Transverse colon (tissue), 4 donors: Measurements from ENCODE around the gene OTOG. TPM values are rescaled to one million over a fixed set of nuclear protein-coding genes. Genes with fewer than 3 reads are reported as not detected.

ENCODE experiments used
- DNase-seq: peaks from one replicate; pipeline ENCODE4 v3.0.0-alpha.2; 2019
- H3K27ac ChIP-seq, 4 donors: fragments of 200-600 bp; sonication (generic); 2 replicates each; pipeline ENCODE4 v1.5.1; 2016 to 2018; ENCODE audit warnings: inconsistent platforms in 4 of 4
- H3K27me3 ChIP-seq: fragments of 200-600 bp; sonication (generic); 2 replicates; pipeline ENCODE4 v1.5.1; 2017; ENCODE audit warnings: inconsistent platforms
- H3K36me3 ChIP-seq, 4 donors: fragments of 200-600 bp; sonication (generic); 2 replicates each; pipeline ENCODE4 v1.5.1; 2017 to 2019; ENCODE audit warnings: inconsistent platforms in 4 of 4
- H3K4me1 ChIP-seq, 4 donors: fragments of 200-600 bp; sonication (generic); 2 replicates each; pipeline ENCODE4 v1.5.1; 2017 to 2020; ENCODE audit warnings: inconsistent platforms in 4 of 4
- H3K4me3 ChIP-seq, 4 donors: fragments of 200-600 bp; sonication (generic); 1 replicate in 1 of 4; 2 replicates in 3 of 4; pipeline versions ENCODE4 v1.5.1 to v1.6.1; 2017 to 2019; ENCODE audit warnings: inconsistent platforms in 4 of 4
- H3K9me3 ChIP-seq, 2 donors: fragments of 200-600 bp; sonication (generic); 2 replicates each; pipeline ENCODE4 v1.5.1; 2017 to 2019; ENCODE audit warnings: inconsistent platforms in 2 of 2
- EP300 ChIP-seq: sonication (generic); formaldehyde crosslinking; IDR thresholded peaks from one replicate; pipeline ENCODE4 v1.6.1; 2017; ENCODE audit warnings: antibody characterized with exemption, low read depth
- POLR2A ChIP-seq: fragments of 450-650 bp; IDR thresholded peaks from one replicate; pipeline ENCODE4 v1.6.1; 2016; ENCODE audit warnings: antibody characterized with exemption, mild to moderate bottlenecking, moderate library complexity
- POLR2AphosphoS5 ChIP-seq, 3 donors: sonication (generic); formaldehyde crosslinking; IDR thresholded peaks; one replicate each; pipeline ENCODE4 v1.6.1; 2016; ENCODE audit warnings: antibody characterized with exemption in 3 of 3
- WGBS, 2 donors: methylation state at CpG; one replicate each; pipeline ENCODE4 v1.1.5; 2018; ENCODE audit warnings: low coverage in 1 of 2; 5-methylcytosine and 5-hydroxymethylcytosine counted together
- in situ Hi-C, 4 donors: fragments of 200-750 bp; cut with MboI; loops; one replicate each; pipeline versions ENCODE4 v1.15.0 to v1.15.1; 2017; ENCODE audit warnings: low sequenced_read_pairs in 3 of 4, low pct_ligation_motif_present in 1 of 4, low pct_unique_long_range_greater_than_20kb in 1 of 4
- intact Hi-C: fragments of 100-400 bp; cut with DNase I; formaldehyde crosslinking; loops from one replicate; pipeline ENCODE4 v1.15.1; 2023; ENCODE audit warnings: low total_unique reads
- total RNA-seq, 4 donors: library from RNA; depleted of rRNA; stranded (reverse); fragments of >200 nt; gene quantifications; one replicate each; pipeline ENCODE4 v1.1.0, GENCODE V29; 2016
- TF ChIP-seq, protein P1 (sequence below), 5 experiments: fragments of 200-600 bp in 3 of 5; fragments of 450-650 bp in 2 of 5; sonication (generic) in 3 of 5; IDR thresholded peaks; 1 replicate in 2 of 5; 2 replicates in 3 of 5; pipeline ENCODE4 v1.5.1; 2016 to 2017; ENCODE audit warnings: antibody characterized with exemption in 5 of 5, inconsistent platforms in 3 of 5, mild to moderate bottlenecking in 2 of 5, moderate library complexity in 1 of 5

The OTOG gene
- total RNA-seq, 4 donors from 2014 or later: not detected

DNA sequence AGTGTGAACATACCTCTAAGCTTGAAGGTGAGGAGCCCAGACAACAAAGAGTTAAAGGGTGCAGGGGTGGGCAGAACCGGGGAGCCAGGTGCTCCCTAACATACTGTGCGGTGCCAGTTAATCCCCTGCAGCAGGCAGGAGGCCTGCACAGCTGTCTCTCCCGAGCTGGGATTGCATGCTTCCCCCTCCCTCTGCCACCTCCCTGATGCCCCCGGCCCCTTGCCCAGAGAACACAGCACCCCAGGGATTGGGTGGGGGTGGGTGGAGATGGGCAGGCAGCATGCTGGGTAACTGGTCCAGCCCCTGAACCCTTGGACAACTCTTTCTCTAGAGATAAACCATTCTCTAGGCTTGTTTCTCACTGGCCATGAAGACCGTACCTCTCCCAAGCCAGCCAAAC is 104.6 kb downstream of the OTOG start:
- DNase-seq: no peak
- 42 to 63% methylated on average over 1 to 5 of the region's 5 CpGs for WGBS, 2 donors
- Histone ChIP-seq H3K36me3 (no peaks in the 10 kb centered on the region), H3K27ac (no peak overlapping the region), H3K4me1 (no peaks in the 10 kb centered on the region), H3K4me3 (no peak overlapping the region), H3K27me3 (peaks cover 28% of the 10 kb centered on the region), H3K9me3 (peaks cover 0 to 7% of the 10 kb centered on the region in 2 donors)
- in situ Hi-C loops (no loop called here), intact Hi-C loops (no loop called here)
- TF ChIP-seq EP300: no peak
- TF ChIP-seq, protein P1, sequence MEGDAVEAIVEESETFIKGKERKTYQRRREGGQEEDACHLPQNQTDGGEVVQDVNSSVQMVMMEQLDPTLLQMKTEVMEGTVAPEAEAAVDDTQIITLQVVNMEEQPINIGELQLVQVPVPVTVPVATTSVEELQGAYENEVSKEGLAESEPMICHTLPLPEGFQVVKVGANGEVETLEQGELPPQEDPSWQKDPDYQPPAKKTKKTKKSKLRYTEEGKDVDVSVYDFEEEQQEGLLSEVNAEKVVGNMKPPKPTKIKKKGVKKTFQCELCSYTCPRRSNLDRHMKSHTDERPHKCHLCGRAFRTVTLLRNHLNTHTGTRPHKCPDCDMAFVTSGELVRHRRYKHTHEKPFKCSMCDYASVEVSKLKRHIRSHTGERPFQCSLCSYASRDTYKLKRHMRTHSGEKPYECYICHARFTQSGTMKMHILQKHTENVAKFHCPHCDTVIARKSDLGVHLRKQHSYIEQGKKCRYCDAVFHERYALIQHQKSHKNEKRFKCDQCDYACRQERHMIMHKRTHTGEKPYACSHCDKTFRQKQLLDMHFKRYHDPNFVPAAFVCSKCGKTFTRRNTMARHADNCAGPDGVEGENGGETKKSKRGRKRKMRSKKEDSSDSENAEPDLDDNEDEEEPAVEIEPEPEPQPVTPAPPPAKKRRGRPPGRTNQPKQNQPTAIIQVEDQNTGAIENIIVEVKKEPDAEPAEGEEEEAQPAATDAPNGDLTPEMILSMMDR (IDR thresholded peaks at IDR 0.05): no peak
- no peak for TF ChIP-seq POLR2AphosphoS5 (IDR thresholded peaks at IDR 0.05)
- TF ChIP-seq POLR2A: no peak

DNA sequence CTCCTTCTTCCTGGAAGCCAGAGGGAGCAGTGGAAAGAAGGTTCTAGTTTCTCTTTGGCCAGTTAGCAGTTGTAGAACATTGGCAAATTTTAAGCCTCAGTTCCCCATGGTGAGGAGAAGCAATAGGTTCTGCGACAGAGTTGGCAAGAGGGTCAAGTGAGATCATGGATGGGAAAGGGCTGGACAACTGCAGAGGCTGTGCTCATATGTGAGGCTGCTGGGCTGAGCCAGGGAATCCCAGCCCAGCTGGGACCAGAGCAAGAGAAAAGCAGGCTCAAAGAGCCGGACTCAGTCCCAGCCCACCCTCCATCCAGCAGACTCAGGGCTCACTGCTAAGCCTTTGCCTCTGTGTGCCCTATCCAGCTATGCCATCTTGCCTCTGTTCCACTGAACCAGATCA is 105.5 kb downstream of the OTOG start:
- TF ChIP-seq POLR2A (no peak), POLR2AphosphoS5 (IDR thresholded peaks at IDR 0.05) (no peak), EP300 (no peak)
- TF ChIP-seq, protein P1 (IDR thresholded peaks at IDR 0.05): no peak
- in situ Hi-C loops: no loop called here

DNA sequence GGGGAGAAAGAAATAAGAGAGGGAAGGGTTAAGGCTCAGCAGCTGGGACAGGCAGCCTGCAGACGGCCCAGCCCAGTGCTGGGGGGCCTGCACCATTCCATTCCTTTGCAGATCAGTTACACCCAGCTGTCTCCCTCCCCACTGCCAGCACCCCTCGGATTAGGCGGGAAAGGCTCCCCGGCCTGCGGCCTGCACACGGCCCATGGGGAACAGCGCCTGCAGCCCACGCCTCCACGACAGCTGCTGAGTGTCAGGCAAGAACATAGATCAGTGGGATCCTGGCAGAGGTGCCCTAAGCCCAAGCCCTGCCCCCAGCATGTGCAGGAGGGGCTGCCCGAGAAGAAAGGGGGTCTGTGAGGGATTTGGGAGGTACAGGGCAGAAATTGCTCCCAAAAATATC is 106.6 kb downstream of the OTOG start:
- H3K27me3 ChIP-seq: peaks cover 28% of the 10 kb centered on the region
- WGBS, 2 donors: 17 to 65% methylated on average over 2 to 9 of the region's 10 CpGs
- no peak overlapping the region for H3K27ac ChIP-seq
- no peaks in the 10 kb centered on the region for H3K36me3 ChIP-seq
- DNase-seq: no peak
- peaks cover 0 to 7% of the 10 kb centered on the region in 2 donors for H3K9me3 ChIP-seq
- no peak overlapping the region for H3K4me3 ChIP-seq
- TF ChIP-seq POLR2AphosphoS5 (IDR thresholded peaks at IDR 0.05) (no peak), POLR2A (no peak), EP300 (no peak)
- TF ChIP-seq, protein P1 (IDR thresholded peaks at IDR 0.05): no peak
- H3K4me1 ChIP-seq: no peaks in the 10 kb centered on the region
- in situ Hi-C loops (no loop called here), intact Hi-C loops (no loop called here)

More for the DNA sequence above, 105.5 kb downstream of the OTOG start:
- Histone ChIP-seq H3K27ac (no peak overlapping the region), H3K9me3 (peaks cover 0 to 7% of the 10 kb centered on the region in 2 donors), H3K4me1 (no peaks in the 10 kb centered on the region), H3K36me3 (no peaks in the 10 kb centered on the region), H3K27me3 (peaks cover 28% of the 10 kb centered on the region), H3K4me3 (no peak overlapping the region)
- intact Hi-C loops: no loop called here
- 50% methylated on average over 2 of the region's 2 CpGs; no CpG with 5 or more reads in 1 of the 2 donors for WGBS, 2 donors
- DNase-seq: no peak

DNA sequence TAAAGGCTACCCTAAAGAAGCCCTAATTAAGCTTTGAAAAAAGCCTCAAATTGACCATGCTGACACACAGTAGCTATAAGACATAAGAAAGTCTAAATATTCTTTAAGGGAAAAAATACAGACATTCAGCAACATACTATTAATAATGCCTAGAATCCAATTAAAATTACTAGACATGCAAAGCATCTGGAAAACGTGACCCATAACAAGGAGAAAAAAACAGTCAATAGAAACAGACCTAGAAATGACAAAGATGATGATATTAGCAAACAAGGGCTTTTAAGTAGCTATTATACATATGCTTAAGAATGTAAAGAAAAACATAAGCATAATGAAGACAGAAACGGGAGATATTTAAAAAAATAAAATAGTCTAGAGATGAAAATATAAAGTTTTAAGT is 108.6 kb downstream of the OTOG start:
- no peaks in the 10 kb centered on the region for H3K4me1 ChIP-seq
- H3K36me3 ChIP-seq: no peaks in the 10 kb centered on the region
- no peak overlapping the region for H3K27ac ChIP-seq
- TF ChIP-seq, protein P1 (IDR thresholded peaks at IDR 0.05): no peak
- no peak for TF ChIP-seq POLR2A
- DNase-seq: no peak
- H3K27me3 ChIP-seq: peaks cover 16% of the 10 kb centered on the region
- in situ Hi-C loops: no loop called here
- intact Hi-C loops: no loop called here
- no peak overlapping the region for H3K4me3 ChIP-seq
- 77 to 80% methylated on average over 2 of the region's 2 CpGs for WGBS, 2 donors
- peaks cover 0 to 7% of the 10 kb centered on the region in 2 donors for H3K9me3 ChIP-seq
